ENCODE measurements around the gene CFAP46.

The CFAP46 gene

GRCh38 chr10:132865851-132866600 is 76.3 kb downstream of the CFAP46 start:
- TF ChIP-seq GATA3 (IDR thresholded peaks at IDR 0.05; ENCODE audit: low read depth, low read length) (no peak), GATA2 (IDR thresholded peaks at IDR 0.05; ENCODE audit: low read depth, low read length) (no peak)

GRCh38 chr10:132865171-132865631 is 77.2 kb downstream of the CFAP46 start:
- TF ChIP-seq GATA3 (IDR thresholded peaks at IDR 0.05; ENCODE audit: low read depth, low read length) (no peak), GATA2 (IDR thresholded peaks at IDR 0.05; ENCODE audit: low read depth, low read length) (no peak)

GRCh38 chr10:132862485-132863420 is 79.6 kb downstream of the CFAP46 start:
- TF ChIP-seq GATA3 (IDR thresholded peaks at IDR 0.05; ENCODE audit: low read depth, low read length) (no peak), GATA2 (IDR thresholded peaks at IDR 0.05; ENCODE audit: low read depth, low read length) (no peak)

GRCh38 chr10:132861884-132862461 is 80.4 kb downstream of the CFAP46 start:
- TF ChIP-seq GATA3 (IDR thresholded peaks at IDR 0.05; ENCODE audit: low read depth, low read length) (no peak), GATA2 (IDR thresholded peaks at IDR 0.05; ENCODE audit: low read depth, low read length) (no peak)

GRCh38 chr10:132861116-132861691 is 81.2 kb downstream of the CFAP46 start:
- no peak for TF ChIP-seq GATA2 (IDR thresholded peaks at IDR 0.05; ENCODE audit: low read depth, low read length)
- TF ChIP-seq GATA3 (IDR thresholded peaks at IDR 0.05; ENCODE audit: low read depth, low read length), result no peak

- no peak for TF ChIP-seq GATA2 (IDR thresholded peaks at IDR 0.05; ENCODE audit: low read depth, low read length)
- no peak for TF ChIP-seq GATA3 (IDR thresholded peaks at IDR 0.05; ENCODE audit: low read depth, low read length)
Observed at GRCh38 chr10:132860532-132860931, 81.8 kb downstream of the CFAP46 start.

- TF ChIP-seq GATA3 (IDR thresholded peaks at IDR 0.05; ENCODE audit: low read depth, low read length) (no peak), GATA2 (IDR thresholded peaks at IDR 0.05; ENCODE audit: low read depth, low read length) (no peak)
Observed at GRCh38 chr10:132859084-132859855, 83.1 kb downstream of the CFAP46 start.

GRCh38 chr10:132858121-132859081 is 84.0 kb downstream of the CFAP46 start:
- TF ChIP-seq GATA3 (IDR thresholded peaks at IDR 0.05; ENCODE audit: low read depth, low read length) (no peak), GATA2 (IDR thresholded peaks at IDR 0.05; ENCODE audit: low read depth, low read length) (no peak)

- TF ChIP-seq GATA3 (IDR thresholded peaks at IDR 0.05; ENCODE audit: low read depth, low read length), result no peak
- no peak for TF ChIP-seq GATA2 (IDR thresholded peaks at IDR 0.05; ENCODE audit: low read depth, low read length)
Observed at GRCh38 chr10:132856869-132857524, 85.4 kb downstream of the CFAP46 start.

GRCh38 chr10:132855889-132856288 is 86.5 kb downstream of the CFAP46 start:
- no peak for TF ChIP-seq GATA2 (IDR thresholded peaks at IDR 0.05; ENCODE audit: low read depth, low read length)
- TF ChIP-seq GATA3 (IDR thresholded peaks at IDR 0.05; ENCODE audit: low read depth, low read length), result no peak

- TF ChIP-seq GATA3 (IDR thresholded peaks at IDR 0.05; ENCODE audit: low read depth, low read length) (no peak), GATA2 (IDR thresholded peaks at IDR 0.05; ENCODE audit: low read depth, low read length) (no peak)
Observed at GRCh38 chr10:132851451-132851850, 90.9 kb downstream of the CFAP46 start.

- TF ChIP-seq GATA2 (IDR thresholded peaks at IDR 0.05; ENCODE audit: low read depth, low read length) (no peak), GATA3 (IDR thresholded peaks at IDR 0.05; ENCODE audit: low read depth, low read length) (no peak)
Observed at GRCh38 chr10:132850896-132851295, 91.5 kb downstream of the CFAP46 start.

All from SH-SY5Y (cell line).